Tibial nerve (tissue), 4 donors: ENCODE measurements around the gene RAB11FIP4. TPM values are rescaled to one million over a fixed set of nuclear protein-coding genes. Genes with fewer than 3 reads are reported as not detected.

Experiments
- DNase-seq, 2 donors: peaks; one replicate each; pipeline ENCODE4 v3.0.0-alpha.2; 2019; ENCODE audit warnings: low spot score in 2 of 2
- H3K27ac ChIP-seq, 4 donors: fragments of 200-600 bp; sonication (generic) in 3 of 4; one replicate each; pipeline ENCODE4 v1.5.1; 2017 to 2019; ENCODE audit warnings: mild to moderate bottlenecking in 1 of 4
- H3K27me3 ChIP-seq, 2 donors: fragments of 200-600 bp; sonication (generic) in 1 of 2; one replicate each; pipeline versions ENCODE4 v1.5.1 to v1.6.0; 2017 to 2019
- H3K36me3 ChIP-seq, 3 donors: fragments of 200-600 bp; sonication (generic); one replicate each; pipeline ENCODE4 v1.5.1; 2018 to 2019
- H3K4me1 ChIP-seq, 4 donors: fragments of 200-600 bp; sonication (generic) in 3 of 4; one replicate each; pipeline ENCODE4 v1.5.1; 2017 to 2019
- H3K4me3 ChIP-seq, 4 donors: fragments of 200-600 bp; sonication (generic) in 3 of 4; one replicate each; pipeline ENCODE4 v1.5.1; 2017 to 2019; ENCODE audit warnings: mild to moderate bottlenecking in 1 of 4, moderate library complexity in 1 of 4
- H3K9me3 ChIP-seq, 4 donors: fragments of 200-600 bp; sonication (generic) in 3 of 4; one replicate each; pipeline ENCODE4 v1.5.1; 2017 to 2019
- EP300 ChIP-seq, 2 donors: sonication (generic); formaldehyde crosslinking; IDR thresholded peaks; one replicate each; pipeline ENCODE4 v1.6.1; 2017; ENCODE audit warnings: antibody characterized with exemption in 2 of 2, mild to moderate bottlenecking in 1 of 2
- POLR2A ChIP-seq, 2 donors: fragments of 450-650 bp; IDR thresholded peaks; one replicate each; pipeline ENCODE4 v1.6.1; 2017; ENCODE audit warnings: antibody characterized with exemption in 2 of 2, mild to moderate bottlenecking in 2 of 2, moderate library complexity in 2 of 2
- WGBS, 2 donors: methylation state at CpG; one replicate each; pipeline ENCODE4 v1.1.5; 2018; 5-methylcytosine and 5-hydroxymethylcytosine counted together
- total RNA-seq, 4 donors: library from RNA; depleted of rRNA; stranded (reverse); fragments of >200 nt; gene quantifications; one replicate each; pipeline ENCODE4 v1.1.0, GENCODE V29; 2016
- TF ChIP-seq, protein P1 (sequence below), 5 experiments: fragments of 200-600 bp in 3 of 5; fragments of 450-650 bp in 2 of 5; sonication (generic) in 3 of 5; IDR thresholded peaks; one replicate each; pipeline ENCODE4 v1.5.1; 2016 to 2019; ENCODE audit warnings: antibody characterized with exemption in 5 of 5, mild to moderate bottlenecking in 3 of 5, moderate library complexity in 2 of 5

The RAB11FIP4 gene
- total RNA-seq, 4 donors from 2014 or later, result 2.7 to 6.9 (median 4.1) TPM

DNA sequence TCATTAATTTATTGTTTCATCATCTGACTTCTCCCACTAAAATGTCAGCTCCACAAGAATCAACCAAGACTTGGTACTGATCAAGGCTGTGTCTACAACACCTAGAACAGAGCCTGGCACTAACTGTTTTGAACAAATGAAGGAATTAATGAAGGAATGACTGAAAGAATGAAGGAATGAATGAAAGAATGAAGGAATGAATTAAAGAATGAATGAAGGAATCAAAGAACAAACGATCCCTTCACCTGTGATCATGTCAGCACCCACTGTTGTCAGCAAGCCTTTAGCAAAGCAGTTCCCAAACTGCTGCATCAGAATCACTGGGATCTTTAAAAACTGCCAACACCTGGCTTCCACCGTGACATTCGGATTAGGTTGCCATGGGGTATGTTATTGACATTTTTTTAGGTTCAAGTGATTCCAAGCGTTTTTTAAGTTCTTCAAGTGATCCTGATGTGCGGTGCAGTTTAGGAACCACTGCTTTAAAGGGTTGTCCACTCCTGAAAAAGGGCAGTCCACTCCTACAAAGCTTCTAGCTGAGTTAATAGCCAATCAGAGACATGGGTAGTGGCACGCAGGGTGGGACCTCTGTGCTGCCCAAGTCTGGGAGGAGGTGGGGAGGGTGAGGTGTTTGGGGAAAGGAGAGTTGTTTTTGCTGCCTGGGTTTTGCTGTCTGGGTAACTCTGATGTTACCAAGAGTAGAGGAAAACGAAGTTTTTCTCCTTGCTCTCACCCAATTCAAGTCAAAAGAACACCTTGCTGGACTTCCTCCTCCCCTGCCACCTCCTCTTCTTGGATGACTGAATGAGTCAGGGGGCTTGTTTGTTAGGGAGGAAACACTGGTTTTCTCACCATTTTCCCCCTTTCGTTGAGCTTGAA is 89.7 kb downstream of the RAB11FIP4 start:
- WGBS, 2 donors, result 62 to 73% methylated on average over 8 of the region's 8 CpGs
- no peak overlapping the region for H3K27ac ChIP-seq
- H3K4me3 ChIP-seq, result no peak overlapping the region
- TF ChIP-seq, protein P1, sequence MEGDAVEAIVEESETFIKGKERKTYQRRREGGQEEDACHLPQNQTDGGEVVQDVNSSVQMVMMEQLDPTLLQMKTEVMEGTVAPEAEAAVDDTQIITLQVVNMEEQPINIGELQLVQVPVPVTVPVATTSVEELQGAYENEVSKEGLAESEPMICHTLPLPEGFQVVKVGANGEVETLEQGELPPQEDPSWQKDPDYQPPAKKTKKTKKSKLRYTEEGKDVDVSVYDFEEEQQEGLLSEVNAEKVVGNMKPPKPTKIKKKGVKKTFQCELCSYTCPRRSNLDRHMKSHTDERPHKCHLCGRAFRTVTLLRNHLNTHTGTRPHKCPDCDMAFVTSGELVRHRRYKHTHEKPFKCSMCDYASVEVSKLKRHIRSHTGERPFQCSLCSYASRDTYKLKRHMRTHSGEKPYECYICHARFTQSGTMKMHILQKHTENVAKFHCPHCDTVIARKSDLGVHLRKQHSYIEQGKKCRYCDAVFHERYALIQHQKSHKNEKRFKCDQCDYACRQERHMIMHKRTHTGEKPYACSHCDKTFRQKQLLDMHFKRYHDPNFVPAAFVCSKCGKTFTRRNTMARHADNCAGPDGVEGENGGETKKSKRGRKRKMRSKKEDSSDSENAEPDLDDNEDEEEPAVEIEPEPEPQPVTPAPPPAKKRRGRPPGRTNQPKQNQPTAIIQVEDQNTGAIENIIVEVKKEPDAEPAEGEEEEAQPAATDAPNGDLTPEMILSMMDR (IDR thresholded peaks at IDR 0.05), result no peak
- TF ChIP-seq POLR2A (IDR thresholded peaks at IDR 0.05) (no peak), EP300 (IDR thresholded peaks at IDR 0.05) (no peak)
- no peaks in the 10 kb centered on the region for H3K36me3 ChIP-seq
- H3K4me1 ChIP-seq, result no peaks in the 10 kb centered on the region
- no peak for DNase-seq
- no peaks in the 10 kb centered on the region for H3K9me3 ChIP-seq
- peaks cover 0 to 5% of the 10 kb centered on the region in 2 donors for H3K27me3 ChIP-seq

- TF ChIP-seq, protein P1 (IDR thresholded peaks at IDR 0.05), result no peak
- TF ChIP-seq EP300 (IDR thresholded peaks at IDR 0.05) (no peak), POLR2A (IDR thresholded peaks at IDR 0.05) (no peak)
- no peaks in the 10 kb centered on the region for H3K9me3 ChIP-seq
- H3K27ac ChIP-seq, result no peak overlapping the region
- WGBS, 2 donors, result 74% methylated on average over 4 of the region's 4 CpGs
- no peaks in the 10 kb centered on the region for H3K27me3 ChIP-seq
- H3K4me1 ChIP-seq, result peaks cover 0 to 2% (median 0%) of the 10 kb centered on the region in 4 donors
- no peaks in the 10 kb centered on the region for H3K36me3 ChIP-seq
- no peak overlapping the region for H3K4me3 ChIP-seq
- no peak for DNase-seq
Observed at GRCh38 chr17:31481783-31482081, 90.3 kb downstream of the RAB11FIP4 start.

GRCh38 chr17:31484821-31485220 is 93.3 kb downstream of the RAB11FIP4 start:
- no peaks in the 10 kb centered on the region for H3K9me3 ChIP-seq
- H3K4me1 ChIP-seq, result peaks cover 0 to 24% (median 9%) of the 10 kb centered on the region in 4 donors
- 88 to 92% methylated on average over 4 of the region's 4 CpGs for WGBS, 2 donors
- DNase-seq, result no peak
- no peak overlapping the region for H3K4me3 ChIP-seq
- TF ChIP-seq, protein P1 (IDR thresholded peaks at IDR 0.05), result no peak
- no peak for TF ChIP-seq EP300 (IDR thresholded peaks at IDR 0.05)
- TF ChIP-seq POLR2A (IDR thresholded peaks at IDR 0.05), result no peak
- H3K27ac ChIP-seq, result no peak overlapping the region
- H3K36me3 ChIP-seq, result no peaks in the 10 kb centered on the region
- H3K27me3 ChIP-seq, result peaks cover 0 to 11% of the 10 kb centered on the region in 2 donors

DNA sequence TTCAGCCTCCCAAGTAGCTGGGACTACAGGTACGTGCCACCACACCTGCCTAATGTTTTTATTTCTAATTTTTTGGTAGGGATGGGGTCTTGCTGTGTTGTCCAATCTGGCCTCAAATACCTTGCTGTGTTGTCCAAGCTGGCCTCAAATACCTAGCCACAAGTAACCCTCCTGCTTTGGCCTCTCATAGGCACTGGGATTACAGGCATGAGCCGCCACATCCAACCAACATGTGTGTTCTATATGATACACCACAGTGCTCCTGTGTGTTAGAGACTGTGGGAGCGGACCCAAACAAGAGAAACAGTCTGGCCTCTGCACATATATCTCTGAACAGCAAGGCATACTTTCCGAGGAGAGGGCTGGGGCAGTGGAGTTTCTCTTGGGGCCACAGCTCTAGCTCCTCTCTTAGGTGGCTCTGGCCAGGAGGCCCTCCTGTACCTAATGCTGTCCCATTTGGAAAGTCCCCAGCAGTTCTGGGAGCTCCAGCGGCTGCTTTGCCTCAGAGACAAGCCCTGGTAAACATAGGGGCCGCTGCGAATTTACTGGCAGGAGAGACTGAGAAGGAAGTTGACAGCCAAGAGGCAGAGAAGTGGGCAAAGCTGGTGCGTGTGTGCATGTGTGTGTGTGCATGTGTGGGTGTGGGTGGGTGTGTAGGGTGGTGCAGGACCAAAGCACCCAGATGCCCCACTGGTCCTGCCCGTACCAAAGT is 95.0 kb downstream of the RAB11FIP4 start:
- no peak for DNase-seq
- WGBS, 2 donors, result 60 to 70% methylated on average over 9 of the region's 9 CpGs
- no peak for TF ChIP-seq POLR2A (IDR thresholded peaks at IDR 0.05)
- TF ChIP-seq, protein P1 (IDR thresholded peaks at IDR 0.05), result no peak
- no peak for TF ChIP-seq EP300 (IDR thresholded peaks at IDR 0.05)
- H3K9me3 ChIP-seq, result no peaks in the 10 kb centered on the region
- H3K4me1 ChIP-seq, result peaks cover 0 to 24% (median 14%) of the 10 kb centered on the region in 4 donors
- H3K27me3 ChIP-seq, result peaks cover 0 to 11% of the 10 kb centered on the region in 2 donors
- H3K36me3 ChIP-seq, result no peaks in the 10 kb centered on the region
- H3K27ac ChIP-seq, result peak overlapping the region in 2 of 4 donors; percentile 85 to 89
- no peak overlapping the region for H3K4me3 ChIP-seq
